ENCODE results near the gene APBA1. TPM values are rescaled to one million over a fixed set of nuclear protein-coding genes. Genes with fewer than 3 reads are reported as not detected.
A peak's percentile ranks its signal among the peaks of the same experiment; 100 is the strongest.

The APBA1 gene
- total and polyA plus RNA-seq, 4 donors = 0.95 to 8.1 (median 2.8) TPM

- H3K4me1 ChIP-seq (ENCODE audit: control insufficient read depth in 5 of 5, insufficient read depth in 5 of 5, low read length in 5 of 5) = peaks cover 0 to 12% (median 10%) of the 10 kb centered on the region in 5 donors
- TF ChIP-seq CTCF (IDR thresholded peaks at IDR 0.05; ENCODE audit: control extremely low read depth, extremely low read depth) = no peak
- WGBS, 2 donors = 84 to 86% methylated on average over 5 of the region's 5 CpGs
- no peak overlapping the region for H3K9ac ChIP-seq (ENCODE audit: insufficient read depth in 1 of 2, low read length in 2 of 2)
- no peaks in the 10 kb centered on the region for H3K9me3 ChIP-seq (ENCODE audit: control insufficient read depth in 4 of 4, insufficient read depth in 3 of 4, low read length in 3 of 4)
- ATAC-seq (ENCODE audit: insufficient read depth, low FRiP score) = no peak
- peak in 1 of 3 donors; percentile 24 for DNase-seq
- H3K36me3 ChIP-seq (ENCODE audit: control insufficient read depth in 4 of 4, insufficient read depth in 4 of 4, low read length in 4 of 4) = peaks cover 0 to 2% (median 0%) of the 10 kb centered on the region in 4 donors
- H3K27me3 ChIP-seq (ENCODE audit: control insufficient read depth in 3 of 3, insufficient read depth in 3 of 3, low read length in 2 of 3) = no peaks in the 10 kb centered on the region
- no peak overlapping the region for H3K27ac ChIP-seq (ENCODE audit: low read depth in 1 of 2, low read length in 1 of 2)
- H3K4me3 ChIP-seq = no peak overlapping the region
These were observed 78.4 kb downstream of the APBA1 start for GRCh38 chr9:69593756-69594155.

DNA sequence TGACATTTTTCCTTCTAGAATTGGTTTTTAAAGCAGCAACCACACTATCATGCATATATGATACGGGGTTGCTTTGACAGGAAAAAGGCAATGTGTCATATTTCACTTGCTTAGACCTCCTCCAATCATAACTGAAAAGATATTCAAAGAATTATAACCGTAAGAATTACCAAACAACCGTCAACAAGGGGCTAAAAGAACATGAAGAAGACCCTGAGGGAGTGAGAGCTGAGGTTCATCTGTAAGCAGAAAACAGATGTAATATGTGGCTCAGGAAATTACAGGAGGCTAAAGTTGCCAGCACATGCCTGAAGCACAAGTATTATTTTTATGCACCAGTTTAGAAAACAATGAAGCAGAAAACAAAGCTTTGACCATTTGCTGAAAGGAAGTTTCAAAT lies 78.9 kb downstream of the APBA1 start:
- ATAC-seq (ENCODE audit: insufficient read depth, low FRiP score) (no peak), DNase-seq (no peak)
- no peak for TF ChIP-seq CTCF (IDR thresholded peaks at IDR 0.05; ENCODE audit: control extremely low read depth, extremely low read depth)
- WGBS, 2 donors = 45 to 52% methylated on average over 3 of the region's 3 CpGs
- Histone ChIP-seq H3K9ac (ENCODE audit: insufficient read depth in 1 of 2, low read length in 2 of 2) (no peak overlapping the region), H3K4me1 (ENCODE audit: control insufficient read depth in 5 of 5, insufficient read depth in 5 of 5, low read length in 5 of 5) (peaks cover 0 to 12% (median 10%) of the 10 kb centered on the region in 5 donors), H3K27me3 (ENCODE audit: control insufficient read depth in 3 of 3, insufficient read depth in 3 of 3, low read length in 2 of 3) (no peaks in the 10 kb centered on the region), H3K9me3 (ENCODE audit: control insufficient read depth in 4 of 4, insufficient read depth in 3 of 4, low read length in 3 of 4) (no peaks in the 10 kb centered on the region), H3K4me3 (no peak overlapping the region), H3K36me3 (ENCODE audit: control insufficient read depth in 4 of 4, insufficient read depth in 4 of 4, low read length in 4 of 4) (peaks cover 0 to 2% (median 0%) of the 10 kb centered on the region in 4 donors), H3K27ac (ENCODE audit: low read depth in 1 of 2, low read length in 1 of 2) (no peak overlapping the region)

GRCh38 chr9:69590266-69590665 lies 81.9 kb downstream of the APBA1 start:
- H3K27ac ChIP-seq (ENCODE audit: low read depth in 1 of 2, low read length in 1 of 2) = no peak overlapping the region
- no peak overlapping the region for H3K4me3 ChIP-seq
- ATAC-seq (ENCODE audit: insufficient read depth, low FRiP score) = no peak
- no peak for DNase-seq
- H3K9me3 ChIP-seq (ENCODE audit: control insufficient read depth in 4 of 4, insufficient read depth in 3 of 4, low read length in 3 of 4) = no peaks in the 10 kb centered on the region
- H3K4me1 ChIP-seq (ENCODE audit: control insufficient read depth in 5 of 5, insufficient read depth in 5 of 5, low read length in 5 of 5) = peaks cover 0 to 12% (median 10%) of the 10 kb centered on the region in 5 donors
- no peak overlapping the region for H3K9ac ChIP-seq (ENCODE audit: insufficient read depth in 1 of 2, low read length in 2 of 2)
- 82 to 83% methylated on average over 5 of the region's 5 CpGs for WGBS, 2 donors
- H3K36me3 ChIP-seq (ENCODE audit: control insufficient read depth in 4 of 4, insufficient read depth in 4 of 4, low read length in 4 of 4) = peaks cover 0 to 2% (median 0%) of the 10 kb centered on the region in 4 donors
- TF ChIP-seq CTCF (IDR thresholded peaks at IDR 0.05; ENCODE audit: control extremely low read depth, extremely low read depth) = no peak
- no peaks in the 10 kb centered on the region for H3K27me3 ChIP-seq (ENCODE audit: control insufficient read depth in 3 of 3, insufficient read depth in 3 of 3, low read length in 2 of 3)

DNA sequence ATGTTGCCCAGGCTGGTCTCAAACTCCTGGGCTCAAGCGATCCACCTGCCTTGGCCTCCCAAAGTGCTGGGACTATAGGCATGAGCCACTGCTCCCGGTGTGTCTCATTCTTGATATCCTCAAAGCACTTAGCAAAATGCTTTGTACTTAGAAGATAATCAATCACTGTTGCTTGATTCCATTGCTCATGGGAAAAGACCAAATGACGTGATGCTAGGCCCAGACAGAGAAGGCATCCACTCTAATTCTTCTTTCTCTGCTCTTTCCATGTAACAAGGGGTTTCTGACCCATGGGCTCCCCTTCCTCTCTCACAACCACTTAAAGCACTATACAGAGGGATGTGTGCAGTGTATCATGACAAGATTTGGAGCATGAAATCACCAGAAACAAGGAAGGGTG lies 83.0 kb downstream of the APBA1 start:
- no peak for TF ChIP-seq CTCF (IDR thresholded peaks at IDR 0.05; ENCODE audit: control extremely low read depth, extremely low read depth)
- H3K4me3 ChIP-seq = no peak overlapping the region
- no peaks in the 10 kb centered on the region for H3K9me3 ChIP-seq (ENCODE audit: control insufficient read depth in 4 of 4, insufficient read depth in 3 of 4, low read length in 3 of 4)
- no peak overlapping the region for H3K27ac ChIP-seq (ENCODE audit: low read depth in 1 of 2, low read length in 1 of 2)
- 86 to 87% methylated on average over 3 of the region's 3 CpGs for WGBS, 2 donors
- peaks cover 0 to 2% (median 0%) of the 10 kb centered on the region in 4 donors for H3K36me3 ChIP-seq (ENCODE audit: control insufficient read depth in 4 of 4, insufficient read depth in 4 of 4, low read length in 4 of 4)
- DNase-seq (no peak), ATAC-seq (ENCODE audit: insufficient read depth, low FRiP score) (no peak)
- no peak overlapping the region for H3K9ac ChIP-seq (ENCODE audit: insufficient read depth in 1 of 2, low read length in 2 of 2)
- peaks cover 0 to 11% (median 7%) of the 10 kb centered on the region in 5 donors for H3K4me1 ChIP-seq (ENCODE audit: control insufficient read depth in 5 of 5, insufficient read depth in 5 of 5, low read length in 5 of 5)
- no peaks in the 10 kb centered on the region for H3K27me3 ChIP-seq (ENCODE audit: control insufficient read depth in 3 of 3, insufficient read depth in 3 of 3, low read length in 2 of 3)
